Stomach (tissue), 4 donors: ENCODE data around the gene ATOX1.

Source experiments
- CTCF ChIP-seq, 7 experiments: fragments of 450-650 bp in 4 of 7; fragments of 200-600 bp in 3 of 7; sonication (generic) in 3 of 7; IDR thresholded peaks; one replicate each; pipeline ENCODE4 v1.5.1; 2016 to 2019; ENCODE audit warnings: antibody characterized with exemption in 7 of 7, control low read depth in 2 of 7, mild to moderate bottlenecking in 1 of 7
- EP300 ChIP-seq: sonication (generic); formaldehyde crosslinking; IDR thresholded peaks from one replicate; pipeline ENCODE4 v1.6.1; 2017; ENCODE audit warnings: antibody characterized with exemption
- POLR2A ChIP-seq, 4 donors: fragments of 450-650 bp; IDR thresholded peaks; one replicate each; pipeline ENCODE4 v1.6.1; 2016; ENCODE audit warnings: antibody characterized with exemption in 4 of 4, control low read depth in 2 of 4, mild to moderate bottlenecking in 1 of 4, moderate library complexity in 1 of 4
- POLR2AphosphoS5 ChIP-seq, 3 donors: sonication (generic); formaldehyde crosslinking; IDR thresholded peaks; one replicate each; pipeline ENCODE4 v1.6.1; 2016; ENCODE audit warnings: antibody characterized with exemption in 3 of 3

DNA sequence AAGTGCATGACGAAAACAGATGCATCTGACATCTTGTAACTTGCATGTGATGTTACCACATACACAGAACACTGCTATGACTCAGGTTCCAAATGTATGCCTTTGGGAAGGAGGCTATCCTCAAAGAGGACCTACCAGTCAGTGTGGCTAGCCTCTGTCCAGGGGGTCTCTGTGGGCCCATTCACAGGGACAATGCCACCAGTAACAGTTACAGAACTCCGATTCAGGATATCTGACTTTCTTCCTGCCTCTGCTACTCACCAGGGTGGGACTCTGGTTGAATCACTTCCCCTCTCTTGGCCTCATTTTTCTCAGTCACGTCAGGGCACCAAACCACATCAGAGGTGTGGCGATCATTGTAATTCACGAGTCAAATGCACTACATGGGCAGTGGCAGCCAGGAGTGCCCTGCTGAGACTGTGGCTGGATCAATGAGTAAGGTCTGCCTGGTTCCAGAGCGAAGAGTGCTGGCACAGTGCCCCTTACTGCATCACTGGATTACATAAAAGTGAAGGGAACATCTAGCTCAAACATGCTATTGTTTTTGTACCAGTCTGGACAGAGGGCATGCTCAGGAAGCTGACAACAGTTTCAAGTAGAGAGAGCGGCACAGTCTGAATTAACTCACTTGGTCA is 13.2 kb downstream of the ATOX1 start:
- TF ChIP-seq POLR2A (IDR thresholded peaks at IDR 0.05): no peak
- TF ChIP-seq CTCF (IDR thresholded peaks at IDR 0.05): no peak
- no peak for TF ChIP-seq EP300
- TF ChIP-seq POLR2AphosphoS5 (IDR thresholded peaks at IDR 0.05): peak in 1 of 3 donors; percentile 8
